HEK293T (cell line): ENCODE measurements around the gene NUMB.

Experiments
- ARNT ChIP-seq: fragments of 450-650 bp; IDR thresholded peaks from 2 replicates; pipeline ENCODE4 v1.6.1; 2017; ENCODE audit warnings: mild to moderate bottlenecking
- BHLHE40 ChIP-seq: fragments of 450-650 bp; IDR thresholded peaks from 2 replicates; pipeline ENCODE4 v1.6.1; 2016; ENCODE audit warnings: mild to moderate bottlenecking, moderate library complexity, borderline replicate concordance
- ELF4 ChIP-seq: fragments of 450-650 bp; IDR thresholded peaks from 2 replicates; pipeline ENCODE4 v1.6.1; 2017; ENCODE audit warnings: antibody characterized with exemption
- FOXA1 ChIP-seq: fragments of 450-650 bp; IDR thresholded peaks from 2 replicates; pipeline ENCODE4 v1.6.1; 2016; ENCODE audit warnings: mild to moderate bottlenecking
- FOXM1 ChIP-seq: fragments of 450-650 bp; IDR thresholded peaks from 2 replicates; pipeline ENCODE4 v1.6.1; 2017; ENCODE audit warnings: mild to moderate bottlenecking, borderline replicate concordance
- HDGF ChIP-seq: fragments of 450-650 bp; IDR thresholded peaks from 2 replicates; pipeline ENCODE4 v1.6.1; 2017; ENCODE audit warnings: antibody characterized with exemption, borderline replicate concordance
- LEF1 ChIP-seq: fragments of 450-650 bp; IDR thresholded peaks from 2 replicates; pipeline ENCODE4 v1.6.1; 2017; ENCODE audit warnings: mild to moderate bottlenecking, borderline replicate concordance
- NFRKB ChIP-seq: fragments of 450-650 bp; IDR thresholded peaks from 2 replicates; pipeline ENCODE4 v1.6.1; 2016; ENCODE audit warnings: mild to moderate bottlenecking, moderate library complexity
- PKNOX1 ChIP-seq: fragments of 450-650 bp; IDR thresholded peaks from 2 replicates; pipeline ENCODE4 v1.6.1; 2016
- SP1 ChIP-seq: fragments of 450-650 bp; IDR thresholded peaks from 2 replicates; pipeline ENCODE4 v1.6.1; 2017
- SUZ12 ChIP-seq: fragments of 450-650 bp; IDR thresholded peaks from 2 replicates; pipeline ENCODE4 v1.6.1; 2016; ENCODE audit warnings: mild to moderate bottlenecking
- TARDBP ChIP-seq: fragments of 450-650 bp; IDR thresholded peaks from 2 replicates; pipeline ENCODE4 v1.6.1; 2016
- ZNF384 ChIP-seq: fragments of 450-650 bp; IDR thresholded peaks from 2 replicates; pipeline ENCODE4 v1.6.1; 2016

- TF ChIP-seq LEF1 = no peak
- TF ChIP-seq HDGF = no peak
- no peak for TF ChIP-seq TARDBP
- TF ChIP-seq BHLHE40 = no peak
- no peak for TF ChIP-seq SUZ12
- TF ChIP-seq FOXM1 = no peak
- TF ChIP-seq ELF4 = no peak
- TF ChIP-seq PKNOX1 = no peak
- TF ChIP-seq ARNT = no peak
- TF ChIP-seq FOXA1 = no peak
- TF ChIP-seq SP1 = no peak
- no peak for TF ChIP-seq ZNF384
- TF ChIP-seq NFRKB = no peak
Observed at GRCh38 chr14:73325630-73326299, 132.6 kb downstream of the NUMB start.
